Urinary bladder (tissue), 4 donors: ENCODE results near the gene TSPOAP1. TPM values are rescaled to one million over a fixed set of nuclear protein-coding genes. Genes with fewer than 3 reads are reported as not detected.

Experiments used
- DNase-seq: peaks from one replicate; pipeline ENCODE4 v3.0.0-alpha.2; 2015; ENCODE audit errors: extremely low spot score
- H3K27ac ChIP-seq: one replicate; pipeline ENCODE4 v1.5.1; 2013; ENCODE audit warnings: low read depth, mild to moderate bottlenecking, moderate library complexity
- H3K36me3 ChIP-seq: one replicate; pipeline ENCODE4 v1.6.1; 2013; ENCODE audit warnings: mild to moderate bottlenecking, moderate library complexity; ENCODE audit not compliant: insufficient read depth
- H3K4me1 ChIP-seq: one replicate; pipeline ENCODE4 v1.6.1; 2013; ENCODE audit warnings: mild to moderate bottlenecking, moderate library complexity; ENCODE audit not compliant: insufficient read depth
- H3K4me3 ChIP-seq: one replicate; pipeline ENCODE4 v1.5.1; 2013; ENCODE audit warnings: low read depth, low read length
- WGBS: extraction: QIAGEN DNeasy Blood & Tissue Kit; methylation state at CpG from one replicate; pipeline ENCODE4 v1.1.7; 2013; 5-methylcytosine and 5-hydroxymethylcytosine counted together
- polyA plus RNA-seq: library from polyadenylated mRNA; stranded (reverse); fragments of 200-250 nt; gene quantifications from one replicate; pipeline ENCODE4 v1.2.3, GENCODE V29; 2013
- total RNA-seq: library from RNA; depleted of rRNA; stranded (reverse); fragments of >200 nt; gene quantifications from one replicate; pipeline ENCODE4 v1.2.3, GENCODE V29; 2014
- donor health status: healthy with polysubstance abuse.
- donor health status: healthy.

The TSPOAP1 gene
- total and polyA plus RNA-seq, 2 donors: 7.4 to 19.1 TPM

- Histone ChIP-seq H3K4me3 (no peak overlapping the region), H3K36me3 (no peaks in the 10 kb centered on the region), H3K4me1 (no peaks in the 10 kb centered on the region), H3K27ac (no peak overlapping the region)
- WGBS: 91% methylated on average over 3 of the region's 3 CpGs
- DNase-seq: no peak
Observed at GRCh38 chr17:58367461-58367860, 38.9 kb upstream of the TSPOAP1 start.

GRCh38 chr17:58365980-58366595 is 37.5 kb upstream of the TSPOAP1 start:
- Histone ChIP-seq H3K4me3 (no peak overlapping the region), H3K27ac (no peak overlapping the region), H3K36me3 (no peaks in the 10 kb centered on the region), H3K4me1 (no peaks in the 10 kb centered on the region)
- WGBS: 68% methylated on average over 5 of the region's 5 CpGs
- no peak for DNase-seq

- no peak overlapping the region for H3K27ac ChIP-seq
- no peaks in the 10 kb centered on the region for H3K36me3 ChIP-seq
- H3K4me1 ChIP-seq: no peaks in the 10 kb centered on the region
- no peak overlapping the region for H3K4me3 ChIP-seq
- no peak for DNase-seq
Observed at GRCh38 chr17:58365185-58365979, 36.8 kb upstream of the TSPOAP1 start.

GRCh38 chr17:58364270-58364942 is 35.8 kb upstream of the TSPOAP1 start:
- Histone ChIP-seq H3K27ac (no peak overlapping the region), H3K4me3 (no peak overlapping the region), H3K4me1 (no peaks in the 10 kb centered on the region), H3K36me3 (no peaks in the 10 kb centered on the region)
- 51% methylated on average over 7 of the region's 7 CpGs for WGBS
- DNase-seq: no peak

- Histone ChIP-seq H3K4me1 (no peaks in the 10 kb centered on the region), H3K36me3 (no peaks in the 10 kb centered on the region), H3K27ac (no peak overlapping the region), H3K4me3 (no peak overlapping the region)
- 79% methylated on average over 8 of the region's 8 CpGs for WGBS
- no peak for DNase-seq
Observed at GRCh38 chr17:58363457-58364185, 35.0 kb upstream of the TSPOAP1 start.

GRCh38 chr17:58362368-58363014 is 33.9 kb upstream of the TSPOAP1 start:
- Histone ChIP-seq H3K27ac (no peak overlapping the region), H3K36me3 (no peaks in the 10 kb centered on the region), H3K4me1 (no peaks in the 10 kb centered on the region), H3K4me3 (no peak overlapping the region)
- WGBS: 93% methylated on average over 16 of the region's 16 CpGs
- no peak for DNase-seq

- Histone ChIP-seq H3K27ac (no peak overlapping the region), H3K4me3 (no peak overlapping the region), H3K4me1 (no peaks in the 10 kb centered on the region), H3K36me3 (no peaks in the 10 kb centered on the region)
- no peak for DNase-seq
- 75% methylated on average over 5 of the region's 5 CpGs for WGBS
Observed at GRCh38 chr17:58360296-58361063, 31.9 kb upstream of the TSPOAP1 start.

GRCh38 chr17:58358408-58359172 is 30.0 kb upstream of the TSPOAP1 start:
- Histone ChIP-seq H3K4me3 (no peak overlapping the region), H3K36me3 (no peaks in the 10 kb centered on the region), H3K4me1 (no peaks in the 10 kb centered on the region), H3K27ac (no peak overlapping the region)
- 87% methylated on average over 16 of the region's 16 CpGs for WGBS
- DNase-seq: no peak

- H3K4me3 ChIP-seq: no peak overlapping the region
- H3K27ac ChIP-seq: no peak overlapping the region
- WGBS: 91% methylated on average over 22 of the region's 22 CpGs
- no peaks in the 10 kb centered on the region for H3K36me3 ChIP-seq
- no peaks in the 10 kb centered on the region for H3K4me1 ChIP-seq
- no peak for DNase-seq
Observed at GRCh38 chr17:58357312-58358297, 29.0 kb upstream of the TSPOAP1 start.

- Histone ChIP-seq H3K36me3 (no peaks in the 10 kb centered on the region), H3K27ac (no peak overlapping the region), H3K4me1 (no peaks in the 10 kb centered on the region), H3K4me3 (no peak overlapping the region)
- 79% methylated on average over 1 of the region's 1 CpG for WGBS
- DNase-seq: no peak
Observed at GRCh38 chr17:58356231-58356630, 27.6 kb upstream of the TSPOAP1 start.

- Histone ChIP-seq H3K27ac (no peak overlapping the region), H3K4me3 (no peak overlapping the region), H3K36me3 (no peaks in the 10 kb centered on the region), H3K4me1 (no peaks in the 10 kb centered on the region)
- 54% methylated on average over 6 of the region's 6 CpGs for WGBS
- DNase-seq: no peak
Observed at GRCh38 chr17:58354541-58355216, 26.1 kb upstream of the TSPOAP1 start.
